Measurements from ENCODE around the gene ZFP1.
A peak's percentile ranks its signal among the peaks of the same experiment; 100 is the strongest.

The ZFP1 gene

GRCh38 chr16:75160386-75160785 is 12.1 kb downstream of the ZFP1 start:
- no peak for DNase-seq (ENCODE audit: low read depth)

GRCh38 chr16:75169899-75170405 is 21.6 kb downstream of the ZFP1 start:
- no peak for DNase-seq (ENCODE audit: low read depth)

- DNase-seq (ENCODE audit: low read depth), result no peak
Observed at GRCh38 chr16:75172578-75172977, 24.3 kb downstream of the ZFP1 start.

- DNase-seq (ENCODE audit: low read depth), result no peak
Observed at GRCh38 chr16:75175074-75175473, 26.8 kb downstream of the ZFP1 start.

- no peak for DNase-seq (ENCODE audit: low read depth)
Observed at GRCh38 chr16:75176926-75177325, 28.6 kb downstream of the ZFP1 start.

- no peak for DNase-seq (ENCODE audit: low read depth)
Observed at GRCh38 chr16:75179208-75179607, 30.9 kb downstream of the ZFP1 start.

- no peak for DNase-seq (ENCODE audit: low read depth)
Observed at GRCh38 chr16:75181630-75182029, 33.3 kb downstream of the ZFP1 start.

GRCh38 chr16:75188832-75189477 is 40.6 kb downstream of the ZFP1 start:
- no peak for DNase-seq (ENCODE audit: low read depth)

GRCh38 chr16:75189638-75190245 is 41.4 kb downstream of the ZFP1 start:
- no peak for DNase-seq (ENCODE audit: low read depth)

GRCh38 chr16:75192606-75193264 is 44.4 kb downstream of the ZFP1 start:
- no peak for DNase-seq (ENCODE audit: low read depth)

- DNase-seq (ENCODE audit: low read depth), result no peak
Observed at GRCh38 chr16:75193265-75193650, 44.9 kb downstream of the ZFP1 start.

GRCh38 chr16:75193730-75194444 is 45.6 kb downstream of the ZFP1 start:
- no peak for DNase-seq (ENCODE audit: low read depth)

GRCh38 chr16:75195811-75196790 is 47.8 kb downstream of the ZFP1 start:
- DNase-seq (ENCODE audit: low read depth), result no peak

GRCh38 chr16:75196836-75197235 is 48.5 kb downstream of the ZFP1 start:
- no peak for DNase-seq (ENCODE audit: low read depth)

GRCh38 chr16:75197522-75198134 is 49.3 kb downstream of the ZFP1 start:
- no peak for DNase-seq (ENCODE audit: low read depth)

- DNase-seq (ENCODE audit: low read depth), result peak; percentile 60
Observed at GRCh38 chr16:75198135-75198600, 49.8 kb downstream of the ZFP1 start.

- no peak for DNase-seq (ENCODE audit: low read depth)
Observed at GRCh38 chr16:75202069-75202590, 53.8 kb downstream of the ZFP1 start.

- DNase-seq (ENCODE audit: low read depth), result no peak
Observed at GRCh38 chr16:75203096-75203495, 54.8 kb downstream of the ZFP1 start.

GRCh38 chr16:75203667-75204409 is 55.5 kb downstream of the ZFP1 start:
- no peak for DNase-seq (ENCODE audit: low read depth)

- no peak for DNase-seq (ENCODE audit: low read depth)
Observed at GRCh38 chr16:75204410-75204758, 56.1 kb downstream of the ZFP1 start.

Data from EH (cell line).